Prostate gland (tissue), 2 donors: ENCODE results near the gene JAK1. TPM values are rescaled to one million over a fixed set of nuclear protein-coding genes. Genes with fewer than 3 reads are reported as not detected.
"Not testable (repeated sequence)": the region's sequence is repeated elsewhere in the genome, so short reads cannot be mapped to it uniquely, and the experiment has no call there.

Experiments
- DNase-seq: peaks from one replicate; pipeline ENCODE4 v3.0.0-alpha.2; 2019; ENCODE audit warnings: low spot score
- H3K27ac ChIP-seq, 2 donors: fragments of 200-600 bp; sonication (generic); 2 replicates each; pipeline ENCODE4 v1.5.1; 2017 to 2019
- H3K27me3 ChIP-seq: fragments of 200-600 bp; sonication (generic); replicated peaks from 2 replicates; pipeline ENCODE4 v1.5.1; 2019; ENCODE audit not compliant: insufficient read depth
- H3K36me3 ChIP-seq, 2 donors: fragments of 200-600 bp; sonication (generic); 1 replicate in 1 of 2; 2 replicates in 1 of 2; pipeline versions ENCODE4 v1.5.1 to v1.8.1; 2017 to 2019
- H3K4me1 ChIP-seq: fragments of 200-600 bp; sonication (generic); replicated peaks from 2 replicates; pipeline ENCODE4 v1.5.1; 2019
- H3K4me3 ChIP-seq, 2 donors: fragments of 200-600 bp; sonication (generic); 2 replicates each; pipeline ENCODE4 v1.5.1; 2017 to 2019
- H3K9me3 ChIP-seq: fragments of 200-600 bp; sonication (generic); 2 replicates; pipeline ENCODE4 v1.5.1; 2017
- CTCF ChIP-seq, 4 experiments: fragments of 200-600 bp in 2 of 4; fragments of 450-650 bp in 2 of 4; sonication (generic) in 2 of 4; IDR thresholded peaks; 1 replicate in 3 of 4; 2 replicates in 1 of 4; pipeline ENCODE4 v1.5.1; 2016 to 2019; ENCODE audit warnings: antibody characterized with exemption in 4 of 4, mild to moderate bottlenecking in 2 of 4, moderate library complexity in 2 of 4
- POLR2A ChIP-seq: fragments of 450-650 bp; IDR thresholded peaks from one replicate; pipeline ENCODE4 v1.6.1; 2016; ENCODE audit warnings: antibody characterized with exemption, mild to moderate bottlenecking
- POLR2AphosphoS5 ChIP-seq: sonication (generic); formaldehyde crosslinking; IDR thresholded peaks from one replicate; pipeline ENCODE4 v1.6.1; 2017; ENCODE audit warnings: antibody characterized with exemption
- WGBS: methylation state at CpG from one replicate; pipeline ENCODE4 v1.1.5; 2018; 5-methylcytosine and 5-hydroxymethylcytosine counted together
- intact Hi-C: fragments of 100-400 bp; cut with DNase I; formaldehyde crosslinking; loops from one replicate; pipeline ENCODE4 v1.14.2; 2022
- total RNA-seq, 2 donors: library from RNA; depleted of rRNA; stranded (reverse); fragments of >200 nt; gene quantifications; one replicate each; pipeline ENCODE4 v1.1.0, GENCODE V29; 2016

Gene JAK1
- total RNA-seq, 2 donors from 2014 or later, result 66.3 to 115 TPM

- H3K36me3 ChIP-seq, result no peaks in the 10 kb centered on the region
- H3K27ac ChIP-seq, result no peak overlapping the region
- H3K9me3 ChIP-seq, result no peaks in the 10 kb centered on the region
- no peak for DNase-seq
- intact Hi-C loops, result no loop called here
- H3K4me3 ChIP-seq, result no peak overlapping the region
- H3K4me1 ChIP-seq, result no peaks in the 10 kb centered on the region
- WGBS, result 39% methylated on average over 4 of the region's 4 CpGs
- TF ChIP-seq CTCF (IDR thresholded peaks at IDR 0.05) (no peak), POLR2AphosphoS5 (no peak), POLR2A (no peak)
- no peaks in the 10 kb centered on the region for H3K27me3 ChIP-seq
Measured at GRCh38 chr1:64932962-64933295, 33.4 kb downstream of the JAK1 start.

GRCh38 chr1:64930640-64931039, 35.7 kb downstream of the JAK1 start:
- H3K9me3 ChIP-seq, H3K36me3 ChIP-seq, H3K27me3 ChIP-seq, DNase-seq, H3K4me3 ChIP-seq, intact Hi-C loops, H3K27ac ChIP-seq, H3K4me1 ChIP-seq: not testable (repeated sequence)

GRCh38 chr1:64929221-64929620, 37.1 kb downstream of the JAK1 start:
- TF ChIP-seq POLR2AphosphoS5, result no peak
- Histone ChIP-seq H3K4me1 (no peaks in the 10 kb centered on the region), H3K27ac (no peak overlapping the region), H3K36me3 (no peaks in the 10 kb centered on the region), H3K27me3 (no peaks in the 10 kb centered on the region), H3K9me3 (no peaks in the 10 kb centered on the region), H3K4me3 (no peak overlapping the region)
- DNase-seq, result no peak
- intact Hi-C loops, result no loop called here

DNA sequence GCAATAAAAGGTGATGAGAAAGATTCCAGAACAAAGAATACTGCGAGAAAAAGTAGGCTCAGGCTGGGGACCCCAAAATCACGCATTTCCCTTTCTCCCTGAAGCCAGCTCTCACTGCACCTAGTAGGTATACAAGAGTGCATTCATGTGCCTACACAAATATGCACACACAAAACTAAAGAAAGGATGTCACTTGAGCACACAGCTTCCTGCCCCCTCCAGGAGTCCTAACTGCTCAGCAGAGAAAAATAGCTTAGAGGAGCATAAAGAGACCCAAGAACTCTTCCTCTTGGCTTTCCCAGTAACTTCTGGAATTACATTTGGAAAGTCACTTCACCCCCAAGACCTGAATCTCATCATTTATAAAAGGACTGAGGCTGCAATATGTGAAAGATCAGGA, 38.0 kb downstream of the JAK1 start:
- Histone ChIP-seq H3K4me1 (no peaks in the 10 kb centered on the region), H3K9me3 (no peaks in the 10 kb centered on the region), H3K4me3 (no peak overlapping the region), H3K27ac (no peak overlapping the region), H3K36me3 (no peaks in the 10 kb centered on the region), H3K27me3 (no peaks in the 10 kb centered on the region)
- 84% methylated on average over 2 of the region's 2 CpGs for WGBS
- intact Hi-C loops, result no loop called here
- no peak for TF ChIP-seq CTCF (IDR thresholded peaks at IDR 0.05)
- no peak for TF ChIP-seq POLR2A
- no peak for TF ChIP-seq POLR2AphosphoS5
- DNase-seq, result no peak

- no peak for DNase-seq
- H3K9me3 ChIP-seq, result no peaks in the 10 kb centered on the region
- WGBS, result 83% methylated on average over 2 of the region's 2 CpGs
- H3K4me3 ChIP-seq, result no peak overlapping the region
- intact Hi-C loops, result no loop called here
- H3K27ac ChIP-seq, result no peak overlapping the region
- H3K27me3 ChIP-seq, result no peaks in the 10 kb centered on the region
- TF ChIP-seq POLR2A, result no peak
- TF ChIP-seq CTCF (IDR thresholded peaks at IDR 0.05), result no peak
- TF ChIP-seq POLR2AphosphoS5, result no peak
- H3K36me3 ChIP-seq, result no peaks in the 10 kb centered on the region
- no peaks in the 10 kb centered on the region for H3K4me1 ChIP-seq
Measured at GRCh38 chr1:64925594-64925993, 40.8 kb downstream of the JAK1 start.

GRCh38 chr1:64923294-64923718, 43.0 kb downstream of the JAK1 start:
- H3K9me3 ChIP-seq, result no peaks in the 10 kb centered on the region
- no peak for DNase-seq
- no peak overlapping the region for H3K4me3 ChIP-seq
- WGBS, result 46% methylated on average over 2 of the region's 2 CpGs
- H3K27me3 ChIP-seq, result no peaks in the 10 kb centered on the region
- intact Hi-C loops, result no loop called here
- no peaks in the 10 kb centered on the region for H3K4me1 ChIP-seq
- TF ChIP-seq POLR2AphosphoS5, result no peak
- no peak for TF ChIP-seq CTCF (IDR thresholded peaks at IDR 0.05)
- no peak for TF ChIP-seq POLR2A
- no peak overlapping the region for H3K27ac ChIP-seq
- no peaks in the 10 kb centered on the region for H3K36me3 ChIP-seq
